ENCODE measurements around the gene JAZF1.

The JAZF1 gene

GRCh38 chr7:27840313-27840712, 340.3 kb downstream of the JAZF1 start:
- peak in 1 of 2 donors; percentile 13 for DNase-seq (ENCODE audit: low read depth in 2 of 2)

- DNase-seq (ENCODE audit: low read depth in 2 of 2), result no peak
Measured at GRCh38 chr7:27839099-27839498, 341.5 kb downstream of the JAZF1 start.

DNA sequence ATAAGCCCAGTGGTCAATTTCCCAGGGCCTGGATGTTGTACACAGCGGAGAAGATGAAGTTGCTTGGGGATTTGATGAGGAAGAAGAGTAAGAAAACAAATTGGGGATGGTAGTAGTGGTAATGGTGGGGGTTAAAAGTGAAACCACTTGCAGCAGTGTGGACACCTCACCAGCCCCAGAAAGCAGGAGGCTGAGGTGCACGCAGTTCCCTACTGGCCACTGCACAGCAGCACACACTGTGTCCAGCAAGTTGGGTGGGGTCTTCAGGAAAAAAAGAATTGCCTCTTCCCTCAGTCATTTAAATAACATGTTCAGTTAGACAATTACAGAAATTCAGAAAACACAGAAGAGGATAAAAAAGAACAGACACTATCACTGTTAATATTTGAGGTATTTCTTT, 344.1 kb downstream of the JAZF1 start:
- no peak for DNase-seq (ENCODE audit: low read depth in 2 of 2)

- no peak for DNase-seq (ENCODE audit: low read depth in 2 of 2)
Measured at GRCh38 chr7:27835376-27835775, 345.2 kb downstream of the JAZF1 start.

GRCh38 chr7:27834179-27834921, 346.2 kb downstream of the JAZF1 start:
- DNase-seq (ENCODE audit: low read depth in 2 of 2), result no peak

DNA sequence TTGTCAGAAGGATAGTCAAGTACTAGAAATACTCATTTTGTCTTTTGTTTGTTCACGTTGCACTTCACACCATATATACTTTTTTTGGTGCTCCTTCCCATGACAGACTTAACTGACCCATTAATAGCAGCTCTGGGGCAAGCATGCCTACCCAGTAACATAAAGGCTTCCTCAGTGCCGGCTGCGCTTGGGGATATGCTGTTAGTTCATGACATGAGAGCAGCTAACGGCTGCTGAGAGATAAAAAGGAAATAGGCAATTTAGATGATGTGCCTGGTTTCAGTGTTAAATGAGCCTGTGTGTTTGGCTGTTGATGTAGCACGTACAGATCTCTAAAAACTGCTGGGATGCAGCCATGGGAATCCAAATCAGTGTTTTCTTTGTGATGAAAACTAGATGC, 354.2 kb downstream of the JAZF1 start:
- DNase-seq (ENCODE audit: low read depth in 2 of 2), result no peak

- no peak for DNase-seq (ENCODE audit: low read depth in 2 of 2)
Measured at GRCh38 chr7:27825891-27826290, 354.7 kb downstream of the JAZF1 start.

DNA sequence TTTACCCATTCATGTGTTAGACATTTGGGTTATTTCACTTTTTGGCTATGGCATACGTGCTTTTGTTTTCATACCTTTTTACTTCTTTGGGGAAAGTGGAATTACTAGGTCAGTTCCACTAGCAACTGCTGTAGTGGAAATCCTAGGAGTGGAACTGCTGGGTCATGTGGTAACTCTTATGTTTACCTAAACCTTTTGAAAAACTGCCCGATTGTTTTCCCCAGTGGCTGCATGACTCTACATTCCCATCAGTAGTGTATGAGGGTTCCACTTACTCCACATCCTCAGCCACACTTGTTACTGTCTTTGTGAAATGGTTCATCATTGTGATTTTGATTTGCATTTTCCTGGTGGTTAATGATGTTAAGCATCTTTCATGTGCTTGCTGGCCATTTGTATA, 358.4 kb downstream of the JAZF1 start:
- no peak for DNase-seq (ENCODE audit: low read depth in 2 of 2)

GRCh38 chr7:27812706-27813105, 367.9 kb downstream of the JAZF1 start:
- no peak for DNase-seq (ENCODE audit: low read depth in 2 of 2)

DNA sequence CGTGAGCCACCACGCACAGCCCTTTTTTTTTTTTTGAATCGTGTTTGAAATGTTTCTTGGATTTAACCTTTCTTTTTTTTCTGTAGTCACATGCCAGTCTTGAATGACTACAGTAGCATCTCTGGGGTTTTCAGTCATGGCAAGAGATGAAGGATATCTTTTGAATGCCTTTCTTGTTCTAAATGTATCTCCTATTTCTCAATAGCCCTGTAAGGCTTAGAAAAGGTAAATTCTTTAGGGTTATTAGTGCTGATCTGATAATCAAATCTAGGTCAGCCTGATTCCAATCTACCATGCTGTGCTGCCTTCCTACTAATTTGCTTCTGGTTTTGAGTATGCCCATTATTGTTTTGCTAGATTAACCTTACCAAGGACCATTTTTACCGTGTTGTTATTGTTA, 370.4 kb downstream of the JAZF1 start:
- DNase-seq (ENCODE audit: low read depth in 2 of 2), result no peak

GRCh38 chr7:27808626-27809025, 372.0 kb downstream of the JAZF1 start:
- DNase-seq (ENCODE audit: low read depth in 2 of 2), result no peak

DNA sequence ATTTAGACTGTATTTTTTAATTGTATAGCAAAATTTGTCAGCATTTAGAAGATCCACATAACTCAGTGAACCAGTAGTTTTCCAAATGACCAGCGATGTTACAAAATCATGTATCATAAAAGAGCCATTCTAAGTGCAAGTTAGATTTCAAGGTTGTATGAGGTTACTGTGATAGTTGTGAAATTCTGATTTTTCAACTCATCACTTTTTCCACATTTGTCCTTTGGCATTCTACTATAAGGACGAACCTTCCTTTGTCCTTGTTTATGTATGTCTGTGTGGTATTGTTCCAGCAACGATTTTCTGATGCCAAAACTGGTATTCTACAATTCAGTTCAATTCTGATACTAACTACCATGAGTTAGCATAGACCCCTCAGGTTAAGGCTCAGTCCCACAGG, 376.5 kb downstream of the JAZF1 start:
- no peak for DNase-seq (ENCODE audit: low read depth in 2 of 2)

- no peak for DNase-seq (ENCODE audit: low read depth in 2 of 2)
Measured at GRCh38 chr7:27802999-27803398, 377.6 kb downstream of the JAZF1 start.

- DNase-seq (ENCODE audit: low read depth in 2 of 2), result no peak
Measured at GRCh38 chr7:27799212-27799611, 381.4 kb downstream of the JAZF1 start.

DNA sequence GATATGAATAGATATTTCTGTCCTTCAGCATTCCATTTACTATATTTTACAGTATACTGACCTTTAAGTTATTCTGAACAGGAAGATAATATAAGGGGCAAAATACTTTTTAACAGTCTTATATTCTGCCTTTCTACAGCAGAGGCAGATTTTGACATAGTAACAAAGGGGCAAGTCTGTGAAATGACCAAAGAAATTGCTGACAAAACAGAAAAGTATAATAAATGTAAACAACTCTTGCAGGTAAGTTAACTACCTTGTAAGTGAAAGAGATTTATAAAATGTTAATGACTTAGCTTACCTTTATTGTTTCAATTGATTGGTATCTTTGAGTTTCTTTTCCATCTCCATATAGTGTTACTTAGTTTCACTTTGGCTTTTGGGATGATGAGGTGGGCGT, 384.6 kb downstream of the JAZF1 start:
- DNase-seq (ENCODE audit: low read depth in 2 of 2), result no peak

DNA sequence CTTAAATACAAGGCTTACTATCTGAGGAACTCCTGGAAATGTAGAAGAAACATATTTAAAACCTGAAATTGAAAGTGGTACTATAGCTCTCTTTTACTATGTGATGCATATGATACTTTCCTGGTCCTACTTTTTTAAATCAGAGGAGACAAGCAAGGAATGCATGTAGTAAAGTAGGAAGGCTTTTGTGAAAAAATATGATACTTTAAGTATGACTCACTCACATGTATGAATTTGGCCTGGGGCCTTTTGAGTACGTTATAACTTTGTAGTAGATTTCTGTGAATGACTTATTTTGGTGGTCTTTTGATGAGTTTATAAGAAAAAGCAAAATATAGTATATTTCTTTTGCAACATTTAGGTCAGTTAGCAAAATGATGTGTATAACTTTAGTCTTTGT, 386.8 kb downstream of the JAZF1 start:
- no peak for DNase-seq (ENCODE audit: low read depth in 2 of 2)

- no peak for DNase-seq (ENCODE audit: low read depth in 2 of 2)
Measured at GRCh38 chr7:27788437-27788836, 392.2 kb downstream of the JAZF1 start.

DNA sequence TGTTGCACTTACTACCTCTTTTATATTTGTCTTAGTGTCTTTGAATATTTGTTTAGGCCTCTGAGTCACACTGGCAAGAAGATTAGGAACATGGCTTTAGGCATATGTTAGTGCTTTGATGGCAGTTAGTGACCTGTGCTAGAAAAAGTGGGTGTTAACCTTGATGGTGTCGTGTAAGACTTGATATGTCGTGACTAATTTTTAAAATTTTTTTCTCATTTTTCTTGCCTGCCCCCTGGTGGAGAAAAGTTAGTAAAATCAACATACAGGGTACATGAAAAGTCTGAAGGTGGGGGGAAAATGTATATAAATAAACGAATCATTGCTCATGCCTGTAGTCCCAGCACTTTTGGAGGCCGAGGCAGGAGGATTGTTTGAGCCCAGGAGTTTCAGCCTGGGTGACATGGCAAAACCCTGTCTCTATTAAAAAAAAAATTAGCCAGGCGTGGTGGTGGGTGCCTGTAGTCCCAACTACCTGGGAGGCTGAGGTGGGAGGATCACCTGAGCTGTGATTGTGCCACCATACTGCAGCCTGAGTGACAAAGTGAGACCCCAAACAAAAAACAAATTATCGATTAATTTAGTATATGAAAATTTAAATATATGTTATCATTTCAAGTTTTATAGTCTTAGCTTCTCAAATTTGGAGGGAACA, 396.1 kb downstream of the JAZF1 start:
- peak in 1 of 2 donors; percentile 28 for DNase-seq (ENCODE audit: low read depth in 2 of 2)

- no peak for DNase-seq (ENCODE audit: low read depth in 2 of 2)
Measured at GRCh38 chr7:27782849-27783248, 397.7 kb downstream of the JAZF1 start.

DNA sequence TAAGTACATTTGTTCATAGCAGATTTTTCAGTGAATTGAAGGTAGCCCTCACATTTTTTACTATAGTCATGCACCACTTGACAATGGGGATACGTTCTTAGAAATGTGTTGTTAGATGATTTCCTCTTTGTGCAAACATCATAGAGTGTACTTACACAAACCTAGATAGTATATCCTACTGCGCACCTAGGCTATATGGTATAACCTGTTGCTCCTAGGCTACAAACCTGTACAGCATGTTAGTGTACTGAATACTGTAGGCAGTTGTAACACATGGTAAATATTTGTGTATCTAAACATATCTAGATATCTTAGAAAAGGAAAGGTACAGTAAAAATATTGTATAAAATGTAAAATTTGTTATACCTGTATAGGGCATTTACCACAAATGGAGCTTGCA, 399.4 kb downstream of the JAZF1 start:
- DNase-seq (ENCODE audit: low read depth in 2 of 2), result no peak
